Hematopoietic multipotent progenitor cell treated with erythropoietin and hydrocortisone succinate and interleukin-3 and kit ligand, for 8 days (in vitro differentiated cells): ENCODE results near the gene CENPL.
"Not testable (repeated sequence)": the region's sequence is repeated elsewhere in the genome, so short reads cannot be mapped to it uniquely, and the experiment has no call there.

Source experiments
- DNase-seq: peaks from one replicate; pipeline ENCODE4 v3.0.0-alpha.2; 2015

Gene CENPL

GRCh38 chr1:173824315-173825081 lies at the start of gene CENPL, which contains the start of gene DARS2:
TSS of gene CENPL (minus strand) at chr1:173824883. CDS start at chr1:173811299, 13,584 bp downstream.
TSS of gene DARS2 (plus strand) at chr1:173824673. CDS start at chr1:173825230, 557 bp downstream.
- peak; percentile 99 for DNase-seq

- no peak for DNase-seq
These were observed 46.8 kb upstream of the CENPL start for GRCh38 chr1:173871500-173871899.

- DNase-seq, result peak; percentile 19
These were observed 46.4 kb upstream of the CENPL start for GRCh38 chr1:173871091-173871490.

- peak; percentile 87 for DNase-seq
These were observed 45.8 kb upstream of the CENPL start for GRCh38 chr1:173870252-173871075.

- no peak for DNase-seq
These were observed 44.3 kb upstream of the CENPL start for GRCh38 chr1:173869021-173869359.

GRCh38 chr1:173868266-173869020 lies 43.8 kb upstream of the CENPL start, which contains the start of gene ZBTB37:
TSS of gene ZBTB37 (plus strand) at chr1:173868380. CDS start at chr1:173870226, 1,846 bp downstream.
- DNase-seq, result peak; percentile 82

GRCh38 chr1:173867753-173868265 lies 43.1 kb upstream of the CENPL start, which contains the start of gene GAS5:
TSS of gene GAS5 (minus strand) at chr1:173867989.
- peak; percentile 99 for DNase-seq

- no peak for DNase-seq
These were observed 42.6 kb upstream of the CENPL start for GRCh38 chr1:173867141-173867752.

- peak; percentile 53 for DNase-seq
These were observed 41.9 kb upstream of the CENPL start for GRCh38 chr1:173866413-173867115.

GRCh38 chr1:173865468-173866164 lies 40.9 kb upstream of the CENPL start:
- peak; percentile 35 for DNase-seq

- DNase-seq, result peak; percentile 20
These were observed 39.6 kb upstream of the CENPL start for GRCh38 chr1:173864179-173864867.

GRCh38 chr1:173863224-173864161 lies 38.8 kb upstream of the CENPL start:
- DNase-seq, result peak; percentile 37

GRCh38 chr1:173862769-173863223 lies 38.1 kb upstream of the CENPL start:
- DNase-seq, result peak; percentile 50

GRCh38 chr1:173862146-173862768 lies 37.6 kb upstream of the CENPL start:
- DNase-seq, result not testable (repeated sequence)

- DNase-seq, result peak; percentile 62
These were observed 37.1 kb upstream of the CENPL start for GRCh38 chr1:173861731-173862145.

- no peak for DNase-seq
These were observed 35.4 kb upstream of the CENPL start for GRCh38 chr1:173860065-173860464.

- DNase-seq, result not testable (repeated sequence)
These were observed 34.9 kb upstream of the CENPL start for GRCh38 chr1:173859547-173859946.

- DNase-seq, result no peak
These were observed 32.8 kb upstream of the CENPL start for GRCh38 chr1:173857363-173857917.
